B cell (primary cell): Measurements from ENCODE around the gene CARD9. TPM values are rescaled to one million over a fixed set of nuclear protein-coding genes. Genes with fewer than 3 reads are reported as not detected.

Source experiments
- ATAC-seq: fragments of 200-7000 bp; cut with Tn5 transposase; one replicate; pipeline ENCODE4 v1.10.0; 2021; ENCODE audit warnings: low read depth, mild to moderate bottlenecking, moderate number of reproducible peaks, moderate library complexity
- CTCF ChIA-PET: fragments of 350-600 bp; sonication (Branson Sonifier 250); formaldehyde crosslinking; loops from one replicate; lab custom pipeline; 2021; ENCODE audit warnings: antibody characterized with exemption, inconsistent platforms; lab: Charles Lee
- POLR2A ChIA-PET: fragments of 350-600 bp; sonication (Branson Sonifier 250); formaldehyde crosslinking; loops from one replicate; lab custom pipeline; 2021; ENCODE audit warnings: antibody characterized with exemption; lab: Charles Lee
- DNase-seq: peaks from one replicate; pipeline ENCODE4 v3.0.0; 2013
- H2AFZ ChIP-seq: 2 replicates; pipeline ENCODE4 v1.6.1; 2012; ENCODE audit warnings: mild to moderate bottlenecking, low read depth, low read length; ENCODE audit not compliant: insufficient read depth, poor library complexity, severe bottlenecking
- H3K27ac ChIP-seq, 2 donors: 1 replicate in 1 of 2; 2 replicates in 1 of 2; pipeline ENCODE4 v1.5.1; 2012 to 2013; ENCODE audit warnings: low read length in 2 of 2, mild to moderate bottlenecking in 2 of 2, moderate library complexity in 1 of 2
- H3K27me3 ChIP-seq, 4 experiments: fragments of 200-600 bp in 1 of 4; sonication (generic) in 1 of 4; replicated peaks in 1 of 4; 1 replicate in 2 of 4; 2 replicates in 2 of 4; pipeline versions ENCODE4 v1.6.1 to v1.7.0; 2013 to 2016; ENCODE audit warnings: low read length in 3 of 4, mild to moderate bottlenecking in 2 of 4, mixed read lengths in 1 of 4, moderate library complexity in 1 of 4; ENCODE audit not compliant: insufficient read depth in 4 of 4, control insufficient read depth in 3 of 4; ENCODE audit errors: control extremely low read depth in 1 of 4
- H3K36me3 ChIP-seq, 2 experiments: replicated peaks in 1 of 2; 1 replicate in 1 of 2; 2 replicates in 1 of 2; pipeline versions ENCODE4 v1.6.1 to v1.7.1; 2013; ENCODE audit warnings: low read length in 1 of 2; ENCODE audit not compliant: insufficient read depth in 2 of 2, control insufficient read depth in 1 of 2; ENCODE audit errors: control extremely low read depth in 1 of 2, extremely low read depth in 1 of 2
- H3K4me1 ChIP-seq, 2 donors: fragments of 200-600 bp in 1 of 2; sonication (generic) in 1 of 2; 1 replicate in 1 of 2; 2 replicates in 1 of 2; pipeline versions ENCODE4 v1.5.1 to v1.6.1; 2013 to 2017; ENCODE audit warnings: low read length in 2 of 2; ENCODE audit not compliant: control insufficient read depth in 2 of 2, insufficient read depth in 2 of 2
- H3K4me2 ChIP-seq: replicated peaks from 2 replicates; pipeline ENCODE3; 2012; ENCODE audit warnings: mild to moderate bottlenecking, low read depth, low read length; ENCODE audit not compliant: poor library complexity, severe bottlenecking
- H3K4me3 ChIP-seq, 5 experiments: fragments of 200-600 bp in 1 of 5; sonication (generic) in 1 of 5; 1 replicate in 3 of 5; 2 replicates in 2 of 5; pipeline versions ENCODE4 v1.5.1 to v1.7.0; 2011 to 2016; ENCODE audit warnings: low read length in 4 of 5, mild to moderate bottlenecking in 4 of 5, low read depth in 2 of 5, control low read depth in 1 of 5, moderate library complexity in 1 of 5; ENCODE audit not compliant: insufficient read depth in 1 of 5; ENCODE audit errors: control extremely low read depth in 1 of 5, extremely low read depth in 1 of 5
- H3K79me2 ChIP-seq: fragments of 200-600 bp; sonication (generic); one replicate; pipeline ENCODE4 v1.6.0; 2016; ENCODE audit warnings: low read length; ENCODE audit not compliant: control insufficient read depth, insufficient read depth
- H3K9ac ChIP-seq: fragments of 200-600 bp; sonication (generic); 2 replicates; pipeline ENCODE4 v1.6.1; 2017; ENCODE audit warnings: mild to moderate bottlenecking, low read length, moderate library complexity
- H3K9me3 ChIP-seq, 3 donors: one replicate each; pipeline versions ENCODE4 v1.6.1 to v1.7.1; 2013; ENCODE audit warnings: low read length in 2 of 3; ENCODE audit not compliant: control insufficient read depth in 2 of 3, insufficient read depth in 1 of 3; ENCODE audit errors: control extremely low read depth in 1 of 3
- H4K20me1 ChIP-seq: 2 replicates; pipeline ENCODE4 v1.6.0; 2012; ENCODE audit warnings: mild to moderate bottlenecking, low read length; ENCODE audit not compliant: insufficient read depth, control insufficient read depth, poor library complexity, severe bottlenecking
- H3K27ac Mint-ChIP-seq: one replicate; pipeline ENCODE4 v1.8.0; 2021; ENCODE audit warnings: mixed read lengths
- H3K27me3 Mint-ChIP-seq: one replicate; pipeline ENCODE4 v1.8.0; 2021; ENCODE audit warnings: mixed read lengths
- H3K4me1 Mint-ChIP-seq: one replicate; pipeline ENCODE4 v1.8.0; 2021; ENCODE audit warnings: mixed read lengths
- H3K4me3 Mint-ChIP-seq: one replicate; pipeline ENCODE4 v1.8.0; 2021; ENCODE audit warnings: mixed read lengths
- H3K9me3 Mint-ChIP-seq: one replicate; pipeline ENCODE4 v1.8.0; 2022; ENCODE audit warnings: mixed read lengths; ENCODE audit not compliant: insufficient read depth
- EZH2 ChIP-seq: IDR thresholded peaks from 2 replicates; pipeline ENCODE4 v1.6.1; 2012; ENCODE audit warnings: borderline replicate concordance, low read depth, mild to moderate bottlenecking, moderate library complexity, low read length; ENCODE audit not compliant: insufficient read depth, poor library complexity, severe bottlenecking
- WGBS: methylation state at CpG from one replicate; pipeline ENCODE4 v1.1.5; 2013; ENCODE audit warnings: missing lambda C conversion rate; ENCODE audit not compliant: insufficient coverage; 5-methylcytosine and 5-hydroxymethylcytosine counted together
- intact Hi-C: fragments of 100-400 bp; cut with micrococcal nuclease; formaldehyde crosslinking; loops from one replicate; pipeline ENCODE4 v1.10.0; 2022
- polyA plus RNA-seq: library from polyadenylated mRNA; depleted of rRNA; stranded (reverse); fragments of >200 nt; gene quantifications from 2 replicates; pipeline ENCODE4 v1.2.3, GENCODE V29; 2012
- total RNA-seq, 2 donors: library from RNA; stranded (reverse); fragments of 120-200 nt in 1 of 2; gene quantifications; 1 replicate in 1 of 2; 2 replicates in 1 of 2; pipeline versions ENCODE4 v1.2.3 to v1.2.4, GENCODE V29; 2013 to 2022
- TF ChIP-seq, protein P1 (sequence below): fragments of 200-600 bp; IDR thresholded peaks from one replicate; pipeline ENCODE4 v1.8.0; 2022; ENCODE audit warnings: antibody characterized with exemption, mild to moderate bottlenecking

The CARD9 gene
- total and polyA plus RNA-seq, 2 donors (not counting 1 experiment from before 2014, with no cell fraction given), result 0.57 to 1.1 TPM

DNA sequence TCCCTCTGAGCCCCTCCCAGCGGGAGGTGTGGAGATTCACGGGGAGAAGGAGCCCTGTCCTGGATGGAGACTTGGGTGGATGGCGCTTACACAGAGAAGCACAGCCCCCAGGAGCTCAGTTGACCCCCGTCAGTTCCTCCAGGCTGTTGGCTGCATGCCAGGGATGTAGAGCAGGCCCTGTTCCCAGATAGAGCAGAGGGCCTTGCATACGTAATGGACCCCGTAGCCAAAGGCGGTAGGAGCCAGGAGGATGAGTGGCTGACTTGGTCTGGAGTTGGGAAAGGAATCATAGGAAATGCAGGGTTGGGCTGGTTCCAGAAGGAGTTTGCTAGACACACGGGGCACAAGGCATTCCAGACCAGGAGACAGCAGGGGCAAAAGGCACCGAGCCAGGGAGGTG lies 39.5 kb upstream of the CARD9 start:
- Histone ChIP-seq H3K79me2 (peaks cover 62% of the 10 kb centered on the region), H2AFZ (no peak overlapping the region), H3K27ac (no peak overlapping the region), H3K4me2 (no peak overlapping the region), H3K4me3 (no peak overlapping the region), H4K20me1 (peaks cover 45% of the 10 kb centered on the region), H3K36me3 (peaks cover 0 to 54% of the 10 kb centered on the region in 2 experiments), H3K4me1 (peaks cover 25 to 32% of the 10 kb centered on the region in 2 donors), H3K27me3 (no peaks in the 10 kb centered on the region), H3K9me3 (no peaks in the 10 kb centered on the region), H3K9ac (no peak overlapping the region)
- no peak overlapping the region for H3K4me3 Mint-ChIP-seq
- H3K9me3 Mint-ChIP-seq, result no peaks in the 10 kb centered on the region
- no peak for TF ChIP-seq EZH2
- TF ChIP-seq, protein P1, sequence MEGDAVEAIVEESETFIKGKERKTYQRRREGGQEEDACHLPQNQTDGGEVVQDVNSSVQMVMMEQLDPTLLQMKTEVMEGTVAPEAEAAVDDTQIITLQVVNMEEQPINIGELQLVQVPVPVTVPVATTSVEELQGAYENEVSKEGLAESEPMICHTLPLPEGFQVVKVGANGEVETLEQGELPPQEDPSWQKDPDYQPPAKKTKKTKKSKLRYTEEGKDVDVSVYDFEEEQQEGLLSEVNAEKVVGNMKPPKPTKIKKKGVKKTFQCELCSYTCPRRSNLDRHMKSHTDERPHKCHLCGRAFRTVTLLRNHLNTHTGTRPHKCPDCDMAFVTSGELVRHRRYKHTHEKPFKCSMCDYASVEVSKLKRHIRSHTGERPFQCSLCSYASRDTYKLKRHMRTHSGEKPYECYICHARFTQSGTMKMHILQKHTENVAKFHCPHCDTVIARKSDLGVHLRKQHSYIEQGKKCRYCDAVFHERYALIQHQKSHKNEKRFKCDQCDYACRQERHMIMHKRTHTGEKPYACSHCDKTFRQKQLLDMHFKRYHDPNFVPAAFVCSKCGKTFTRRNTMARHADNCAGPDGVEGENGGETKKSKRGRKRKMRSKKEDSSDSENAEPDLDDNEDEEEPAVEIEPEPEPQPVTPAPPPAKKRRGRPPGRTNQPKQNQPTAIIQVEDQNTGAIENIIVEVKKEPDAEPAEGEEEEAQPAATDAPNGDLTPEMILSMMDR, result no peak
- DNase-seq (no peak), ATAC-seq (no peak)
- WGBS, result 96% methylated on average over 9 of the region's 9 CpGs
- ChIA-PET POLR2A (no interaction called here), CTCF (interaction anchor here (1.0 kb wide), 2 partner anchors 26 to 59 kb away, joined by 3 read pairs; no protein-coding TSS in a partner anchor)
- H3K4me1 Mint-ChIP-seq, result peaks cover 31% of the 10 kb centered on the region
- H3K27me3 Mint-ChIP-seq, result no peaks in the 10 kb centered on the region
- intact Hi-C loops, result no loop called here
- H3K27ac Mint-ChIP-seq, result no peak overlapping the region

DNA sequence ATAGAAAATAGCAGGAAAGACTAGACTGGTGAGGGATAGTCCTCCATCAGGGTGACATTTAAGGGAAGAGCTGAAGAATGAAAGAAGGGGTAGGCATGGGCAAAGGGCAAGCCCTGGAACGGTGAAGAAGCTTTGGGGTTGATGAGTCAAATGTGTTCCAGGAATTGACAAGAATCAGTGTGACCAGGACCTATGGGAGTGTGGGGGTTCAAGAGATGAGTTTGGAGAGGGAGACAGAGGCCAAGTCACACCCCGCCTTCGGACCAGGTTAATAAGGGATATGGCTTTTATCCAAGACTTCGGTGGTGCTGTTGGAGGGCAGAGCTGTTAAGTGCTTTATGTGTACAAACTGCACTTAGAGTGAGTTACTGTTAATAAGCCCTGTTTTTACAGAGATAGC lies 37.9 kb upstream of the CARD9 start:
- TF ChIP-seq, protein P1, result no peak
- TF ChIP-seq EZH2, result no peak
- H3K4me3 ChIP-seq, result peak overlapping the region; percentile 22 to 96 (median 81)
- H3K9me3 ChIP-seq, result no peaks in the 10 kb centered on the region
- H2AFZ ChIP-seq, result peak overlapping the region; percentile 76
- H3K79me2 ChIP-seq, result peaks cover 69% of the 10 kb centered on the region
- Mint-ChIP-seq H3K27ac (peak overlapping the region; percentile 91), H3K4me1 (peaks cover 34% of the 10 kb centered on the region), H3K27me3 (no peaks in the 10 kb centered on the region), H3K4me3 (peak overlapping the region; percentile 90), H3K9me3 (no peaks in the 10 kb centered on the region)
- peaks cover 0 to 52% of the 10 kb centered on the region in 2 experiments for H3K36me3 ChIP-seq
- intact Hi-C loops, result loop anchor here (2.0 kb wide), 1 partner anchor 27 kb away; the partner anchor contains the start of gene INPP5E
- H4K20me1 ChIP-seq, result peaks cover 52% of the 10 kb centered on the region
- ChIA-PET POLR2A (interaction anchor here (0.8 to 1.0 kb wide), 2 partner anchors 11 to 48 kb away, joined by 3 to 4 read pairs; partner anchors contain the start of genes DNLZ and SNAPC4), CTCF (interaction anchor here (1.3 kb wide), 1 partner anchor 48 kb away, joined by 5 read pairs; the partner anchor contains the start of gene DNLZ)
- H3K9ac ChIP-seq, result peak overlapping the region; percentile 84
- peak overlapping the region; percentile 80 to 91 for H3K27ac ChIP-seq
- H3K4me1 ChIP-seq, result peaks cover 25 to 34% of the 10 kb centered on the region in 2 donors
- no peak for ATAC-seq
- DNase-seq, result no peak
- peak overlapping the region; percentile 91 for H3K4me2 ChIP-seq
- no peaks in the 10 kb centered on the region for H3K27me3 ChIP-seq
- 67% methylated on average over 4 of the region's 4 CpGs for WGBS
